Measurements from ENCODE around the gene SURF1. TPM values are rescaled to one million over a fixed set of nuclear protein-coding genes. Genes with fewer than 3 reads are reported as not detected.
A peak's percentile ranks its signal among the peaks of the same experiment; 100 is the strongest.

SURF1 gene
- total RNA-seq, 1 experiment from 2014 or later = 45.6 TPM

GRCh38 chr9:133342069-133342406, 14.2 kb downstream of the SURF1 start:
- POLR2A ChIA-PET = no interaction called here
- BruUV-seq (replicated peaks) = no TSS peak
- Histone ChIP-seq H3K27me3 (ENCODE audit: control insufficient read depth, insufficient read depth, low read length) (no peaks in the 10 kb centered on the region), H3K36me3 (ENCODE audit: control insufficient read depth, insufficient read depth, low read length) (no peaks in the 10 kb centered on the region; the same call in none of the 2 replicates), H3K27ac (ENCODE audit: low read length) (no peak overlapping the region), H3K9me3 (ENCODE audit: control insufficient read depth, insufficient read depth, low read depth, low read length) (no peaks in the 10 kb centered on the region), H3K4me1 (ENCODE audit: control insufficient read depth, insufficient read depth, low read length) (peaks cover 3% of the 10 kb centered on the region), H3K4me3 (ENCODE audit: low read depth in 2 of 2, low read length in 2 of 2) (no peak overlapping the region)
- in situ Hi-C loops (cut with HindIII; ENCODE audit: low pct_unique_long_range_greater_than_20kb, low sequenced_read_pairs) (no loop called here), intact Hi-C loops (cut with micrococcal nuclease; ENCODE audit: unreplicated experiment) (no loop called here)
- TF ChIP-seq SIN3A (IDR thresholded peaks at IDR 0.05; ENCODE audit: borderline replicate concordance, insufficient read depth, low read depth, low read length) (no peak), TCF7L2 (IDR thresholded peaks at IDR 0.05; ENCODE audit: low read depth, low read length) (no peak), CTCF (IDR thresholded peaks at IDR 0.05) (no peak; the same call in 1 of the 2 replicates), REST (IDR thresholded peaks at IDR 0.05; ENCODE audit: insufficient read depth in 1 of 2, low read depth in 2 of 2, low read length in 1 of 2) (no peak), POLR2AphosphoS5 (IDR thresholded peaks at IDR 0.05; ENCODE audit: low read depth, low read length) (no peak)
- peak; percentile 59; the same call in 1 of the 2 replicates for ATAC-seq
- CTCF ChIA-PET = interaction anchor here (0.6 kb wide), 2 partner anchors 86 to 154 kb away, joined by 3 to 5 read pairs; no protein-coding TSS in a partner anchor
- DNase-seq (ENCODE audit: low read depth, low spot score) = no peak

GRCh38 chr9:133341369-133342068, 14.8 kb downstream of the SURF1 start:
- no peak overlapping the region for H3K27ac ChIP-seq (ENCODE audit: low read length)
- no peaks in the 10 kb centered on the region for H3K9me3 ChIP-seq (ENCODE audit: control insufficient read depth, insufficient read depth, low read depth, low read length)
- POLR2A ChIA-PET = no interaction called here
- no peak for DNase-seq (ENCODE audit: low read depth, low spot score)
- TF ChIP-seq CTCF (IDR thresholded peaks at IDR 0.05) (no peak), TCF7L2 (IDR thresholded peaks at IDR 0.05; ENCODE audit: low read depth, low read length) (no peak), SIN3A (IDR thresholded peaks at IDR 0.05; ENCODE audit: borderline replicate concordance, insufficient read depth, low read depth, low read length) (no peak), POLR2AphosphoS5 (IDR thresholded peaks at IDR 0.05; ENCODE audit: low read depth, low read length) (no peak), REST (IDR thresholded peaks at IDR 0.05; ENCODE audit: insufficient read depth in 1 of 2, low read depth in 2 of 2, low read length in 1 of 2) (no peak)
- H3K36me3 ChIP-seq (ENCODE audit: control insufficient read depth, insufficient read depth, low read length) = no peaks in the 10 kb centered on the region; the same call in 1 of the 2 replicates
- CTCF ChIA-PET = interaction anchor here (0.6 kb wide), 2 partner anchors 86 to 153 kb away, joined by 3 to 5 read pairs; no protein-coding TSS in a partner anchor
- H3K4me1 ChIP-seq (ENCODE audit: control insufficient read depth, insufficient read depth, low read length) = peaks cover 2% of the 10 kb centered on the region
- in situ Hi-C loops (cut with HindIII; ENCODE audit: low pct_unique_long_range_greater_than_20kb, low sequenced_read_pairs) (no loop called here), intact Hi-C loops (cut with micrococcal nuclease; ENCODE audit: unreplicated experiment) (no loop called here)
- BruUV-seq (replicated peaks) = no TSS peak
- no peaks in the 10 kb centered on the region for H3K27me3 ChIP-seq (ENCODE audit: control insufficient read depth, insufficient read depth, low read length)
- ATAC-seq = no peak
- H3K4me3 ChIP-seq (ENCODE audit: low read depth in 2 of 2, low read length in 2 of 2) = no peak overlapping the region
